BLaER1 treated with 17β-estradiol and CSF1 and Interleukin-3, amounts not matched to agents 10 nM and 100 nM (cell line): ENCODE measurements around the gene STX18.

Source experiments
- H3K27ac ChIP-seq, 11 experiments: shearing (Covaris generic); formaldehyde crosslinking; 2 replicates each; pipeline ENCODE4 v1.8.1; 2022
- H3K27me3 ChIP-seq, 11 experiments: shearing (Covaris generic); formaldehyde crosslinking; 2 replicates each; pipeline ENCODE4 v1.8.1; 2022
- H3K36me3 ChIP-seq, 11 experiments: shearing (Covaris generic); formaldehyde crosslinking; 2 replicates each; pipeline ENCODE4 v1.8.1; 2022
- H3K4me1 ChIP-seq, 10 experiments: shearing (Covaris generic); formaldehyde crosslinking; 2 replicates each; pipeline ENCODE4 v1.8.1; 2022
- H3K4me2 ChIP-seq, 11 experiments: shearing (Covaris generic); formaldehyde crosslinking; 2 replicates each; pipeline ENCODE4 v1.8.1; 2022
- H3K4me3 ChIP-seq, 10 experiments: shearing (Covaris generic); formaldehyde crosslinking; 2 replicates each; pipeline ENCODE4 v1.8.1; 2022
- H3K9ac ChIP-seq, 11 experiments: shearing (Covaris generic); formaldehyde crosslinking; 2 replicates each; pipeline ENCODE4 v1.8.1; 2022
- H3K9me3 ChIP-seq, 11 experiments: shearing (Covaris generic); formaldehyde crosslinking; replicated peaks in 1 of 11; 2 replicates each; pipeline ENCODE4 v1.8.1; 2022
- H4K20me1 ChIP-seq, 11 experiments: shearing (Covaris generic); formaldehyde crosslinking; 2 replicates each; pipeline ENCODE4 v1.8.1; 2022
- Cebpa-rat ChIP-seq, 11 experiments: shearing (Covaris generic); IDR thresholded peaks; 2 replicates each; pipeline ENCODE4 v1.8.1; 2022

Gene STX18

GRCh38 chr4:4398430-4398829 is 143.4 kb downstream of the STX18 start:
- Histone ChIP-seq H3K4me1 (peaks cover 7 to 31% (median 20%) of the 10 kb centered on the region in 10 experiments; a peak in 19 of 20 replicates), H3K36me3 (no peaks in the 10 kb centered on the region), H3K27ac (no peak overlapping the region), H3K9ac (no peak overlapping the region), H3K9me3 (peaks cover 8 to 13% (median 12%) of the 10 kb centered on the region in 11 experiments; a peak in 15 of 22 replicates), H3K4me3 (no peak overlapping the region), H3K27me3 (peaks cover 17 to 43% (median 37%) of the 10 kb centered on the region in 11 experiments), H4K20me1 (peaks cover 0 to 9% (median 0%) of the 10 kb centered on the region in 11 experiments; a peak in 1 of 22 replicates), H3K4me2 (no peak overlapping the region)
- no peak for TF ChIP-seq Cebpa-rat (IDR thresholded peaks at IDR 0.05)

DNA sequence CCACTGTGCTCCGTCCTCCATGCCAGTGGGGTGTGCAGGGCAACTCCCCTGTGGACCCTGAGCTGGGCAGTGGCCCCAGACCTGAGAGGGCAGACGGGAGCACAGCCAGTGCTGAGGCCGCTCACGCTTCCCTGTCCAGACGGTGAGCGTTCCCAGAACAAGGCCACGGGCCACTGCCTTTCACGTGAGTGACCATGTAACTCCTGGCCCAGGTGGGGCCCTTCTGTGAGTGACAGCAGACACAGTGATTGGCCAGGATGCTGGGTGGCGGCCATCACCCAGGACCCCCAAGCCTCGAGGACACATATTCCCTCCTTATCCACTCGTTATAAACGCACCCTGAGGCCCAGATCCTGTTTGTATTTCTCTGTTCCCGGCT is 144.4 kb downstream of the STX18 start:
- H3K27me3 ChIP-seq, result peaks cover 17 to 43% (median 37%) of the 10 kb centered on the region in 11 experiments
- H4K20me1 ChIP-seq, result peaks cover 0 to 9% (median 0%) of the 10 kb centered on the region in 11 experiments; a peak in 1 of 22 replicates
- no peak overlapping the region for H3K9ac ChIP-seq
- H3K4me3 ChIP-seq, result no peak overlapping the region
- peak overlapping the region in 3 of 11 experiments; percentile 57 to 72 (median 66); a peak in 4 of 22 replicates for H3K4me2 ChIP-seq
- peak overlapping the region in 3 of 11 experiments; percentile 14 to 52 (median 27); a peak in 4 of 22 replicates for H3K27ac ChIP-seq
- no peaks in the 10 kb centered on the region for H3K36me3 ChIP-seq
- peaks cover 8 to 13% (median 12%) of the 10 kb centered on the region in 11 experiments; a peak in 15 of 22 replicates for H3K9me3 ChIP-seq
- TF ChIP-seq Cebpa-rat (IDR thresholded peaks at IDR 0.05), result no peak
- peaks cover 7 to 41% (median 26%) of the 10 kb centered on the region in 10 experiments; a peak in 19 of 20 replicates for H3K4me1 ChIP-seq

DNA sequence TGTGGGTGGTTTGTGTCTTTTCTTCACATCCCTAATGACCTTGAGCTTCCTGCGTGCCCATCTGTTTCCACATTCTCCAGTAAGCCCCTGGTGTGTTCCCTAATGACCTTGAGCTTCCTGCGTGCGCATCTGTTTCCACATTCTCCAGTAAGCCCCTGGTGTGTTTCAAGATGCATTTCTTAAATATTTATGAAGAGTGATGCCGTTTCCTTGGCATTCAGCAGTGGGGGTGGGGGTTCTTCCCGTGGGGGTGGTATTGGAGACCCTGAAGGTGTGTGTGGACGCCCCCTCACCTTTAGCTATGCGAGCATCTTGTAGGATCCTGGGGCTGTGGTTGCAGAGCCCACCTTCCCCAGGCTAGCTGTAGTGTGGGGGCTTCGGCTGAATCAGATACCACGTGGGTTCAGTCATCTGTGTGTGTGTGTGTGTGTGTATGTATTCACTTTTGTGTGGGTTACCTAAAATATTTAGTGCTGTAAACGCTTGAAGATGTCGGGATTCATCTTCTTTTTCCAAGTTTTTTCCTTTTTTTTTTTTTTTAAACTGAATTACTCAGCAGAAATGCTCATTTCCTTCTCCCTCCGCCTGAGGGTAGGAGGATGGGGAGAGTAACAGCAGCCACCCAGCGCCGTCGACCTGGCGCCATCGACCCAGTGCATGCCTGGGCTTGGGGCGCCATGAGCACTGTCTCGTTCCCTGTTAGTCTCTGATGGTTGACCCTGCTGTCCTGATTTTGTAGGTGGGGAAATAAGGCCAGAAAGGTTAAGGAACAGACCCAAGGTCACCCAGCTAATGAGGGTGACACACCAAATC is 145.0 kb downstream of the STX18 start:
- Histone ChIP-seq H4K20me1 (peaks cover 0 to 9% (median 0%) of the 10 kb centered on the region in 11 experiments; a peak in 1 of 22 replicates), H3K4me3 (no peak overlapping the region), H3K9ac (peak overlapping the region in 2 of 11 experiments; percentile 4 to 19; a peak in 1 of 22 replicates), H3K36me3 (no peaks in the 10 kb centered on the region), H3K4me2 (peak overlapping the region in 10 of 11 experiments; percentile 38 to 72 (median 56); a peak in 19 of 22 replicates), H3K27ac (peak overlapping the region in 3 of 11 experiments; percentile 14 to 52 (median 27); a peak in 5 of 22 replicates), H3K4me1 (peaks cover 7 to 47% (median 31%) of the 10 kb centered on the region in 10 experiments; a peak in 19 of 20 replicates), H3K27me3 (peaks cover 17 to 43% (median 37%) of the 10 kb centered on the region in 11 experiments), H3K9me3 (peaks cover 8 to 13% (median 12%) of the 10 kb centered on the region in 11 experiments; a peak in 15 of 22 replicates)
- TF ChIP-seq Cebpa-rat (IDR thresholded peaks at IDR 0.05), result no peak

GRCh38 chr4:4395849-4396627 is 145.8 kb downstream of the STX18 start:
- peaks cover 0 to 9% (median 0%) of the 10 kb centered on the region in 11 experiments; a peak in 1 of 22 replicates for H4K20me1 ChIP-seq
- peak overlapping the region; percentile 18 to 72 (median 55); a peak in 20 of 22 replicates for H3K4me2 ChIP-seq
- peak overlapping the region in 2 of 11 experiments; percentile 4 to 19; a peak in 1 of 22 replicates for H3K9ac ChIP-seq
- peaks cover 17 to 49% (median 41%) of the 10 kb centered on the region in 11 experiments for H3K27me3 ChIP-seq
- peaks cover 8 to 13% (median 12%) of the 10 kb centered on the region in 11 experiments; a peak in 15 of 22 replicates for H3K9me3 ChIP-seq
- peak overlapping the region in 3 of 11 experiments; percentile 36 to 52 (median 48); a peak in 5 of 22 replicates for H3K27ac ChIP-seq
- TF ChIP-seq Cebpa-rat (IDR thresholded peaks at IDR 0.05), result no peak
- peaks cover 7 to 47% (median 31%) of the 10 kb centered on the region in 10 experiments; a peak in 19 of 20 replicates for H3K4me1 ChIP-seq
- H3K4me3 ChIP-seq, result no peak overlapping the region
- no peaks in the 10 kb centered on the region for H3K36me3 ChIP-seq

- Histone ChIP-seq H3K9ac (no peak overlapping the region), H3K9me3 (peaks cover 8 to 13% (median 10%) of the 10 kb centered on the region in 11 experiments; a peak in 15 of 22 replicates), H3K4me2 (peak overlapping the region in 8 of 11 experiments; percentile 45 to 72 (median 56); a peak in 15 of 22 replicates), H3K27ac (no peak overlapping the region), H3K36me3 (no peaks in the 10 kb centered on the region), H4K20me1 (peaks cover 0 to 9% (median 0%) of the 10 kb centered on the region in 11 experiments; a peak in 2 of 22 replicates), H3K4me1 (peaks cover 7 to 47% (median 31%) of the 10 kb centered on the region in 10 experiments; a peak in 19 of 20 replicates), H3K4me3 (no peak overlapping the region), H3K27me3 (peaks cover 23 to 54% (median 48%) of the 10 kb centered on the region in 11 experiments)
- no peak for TF ChIP-seq Cebpa-rat (IDR thresholded peaks at IDR 0.05)
Measured at GRCh38 chr4:4395371-4395770, 146.5 kb downstream of the STX18 start.

GRCh38 chr4:4394644-4395043 is 147.2 kb downstream of the STX18 start:
- Histone ChIP-seq H3K36me3 (no peaks in the 10 kb centered on the region), H3K9ac (no peak overlapping the region), H3K4me2 (no peak overlapping the region), H3K4me1 (peaks cover 7 to 47% (median 31%) of the 10 kb centered on the region in 10 experiments; a peak in 19 of 20 replicates), H3K27me3 (peaks cover 30 to 62% (median 55%) of the 10 kb centered on the region in 11 experiments), H3K9me3 (peaks cover under 1 to 6% (median 2%) of the 10 kb centered on the region in 11 experiments; a peak in 12 of 22 replicates), H3K4me3 (no peak overlapping the region), H3K27ac (no peak overlapping the region), H4K20me1 (peaks cover 0 to 16% (median 0%) of the 10 kb centered on the region in 11 experiments; a peak in 4 of 22 replicates)
- no peak for TF ChIP-seq Cebpa-rat (IDR thresholded peaks at IDR 0.05)

DNA sequence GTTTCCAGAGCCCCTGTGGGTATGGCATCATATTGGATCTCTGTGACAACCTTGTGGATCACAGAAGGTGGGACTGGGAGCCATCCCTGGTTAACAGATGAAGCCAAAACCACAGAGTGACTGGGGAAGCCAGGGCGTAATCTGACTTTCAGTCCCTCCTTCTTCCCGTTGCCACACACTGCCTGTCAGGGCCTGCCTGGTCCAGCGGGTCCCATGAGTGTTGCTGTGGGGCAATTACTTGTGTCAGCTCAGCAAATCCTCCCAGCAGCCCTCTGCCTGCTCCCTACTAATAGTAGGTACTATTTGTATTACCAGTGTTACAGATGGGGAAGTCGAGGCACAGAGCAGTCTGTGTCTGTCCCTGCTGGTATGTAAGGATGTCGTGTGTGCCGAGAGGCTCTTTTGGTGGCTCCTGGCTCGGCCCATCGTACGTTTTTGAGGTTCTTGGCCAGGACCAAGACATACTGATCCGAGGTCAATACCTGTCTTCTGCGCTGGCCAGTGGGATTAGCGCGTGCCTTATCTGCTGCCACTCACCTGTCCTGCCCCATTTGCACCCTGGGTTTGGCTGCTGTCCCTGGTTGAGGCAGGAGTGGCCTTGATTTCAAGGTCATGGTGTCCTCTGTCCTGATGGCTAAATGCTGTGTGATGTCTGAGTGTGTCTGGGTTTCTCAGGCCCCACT is 149.2 kb downstream of the STX18 start:
- Histone ChIP-seq H3K9me3 (no peaks in the 10 kb centered on the region), H3K4me2 (peak overlapping the region in 7 of 11 experiments; percentile 7 to 56 (median 38); a peak in 11 of 22 replicates), H3K36me3 (no peaks in the 10 kb centered on the region), H3K9ac (no peak overlapping the region; a peak in 2 of 22 replicates), H3K27me3 (peaks cover 49 to 81% (median 75%) of the 10 kb centered on the region in 11 experiments), H3K27ac (peak overlapping the region in 3 of 11 experiments; percentile 21 to 53 (median 36); a peak in 4 of 22 replicates), H3K4me3 (no peak overlapping the region), H4K20me1 (peaks cover 0 to 33% (median 6%) of the 10 kb centered on the region in 11 experiments; a peak in 12 of 22 replicates), H3K4me1 (peaks cover 15 to 53% (median 37%) of the 10 kb centered on the region in 10 experiments)
- peak in 3 of 11 experiments; percentile 40 to 77 (median 66); a peak in 5 of 22 replicates for TF ChIP-seq Cebpa-rat (IDR thresholded peaks at IDR 0.05)
